Hepatocyte (in vitro differentiated cells): ENCODE data around the gene PRM3. TPM values are rescaled to one million over a fixed set of nuclear protein-coding genes. Genes with fewer than 3 reads are reported as not detected.
A peak's percentile ranks its signal among the peaks of the same experiment; 100 is the strongest.

Experiments used
- DNase-seq: peaks from one replicate; pipeline ENCODE4 v3.0.0-alpha.2; 2016; ENCODE audit warnings: low spot score
- H2AFZ ChIP-seq: fragments of 200-600 bp; sonication (generic); 2 replicates; pipeline ENCODE4 v1.6.0; 2016; ENCODE audit warnings: antibody characterized with exemption, mild to moderate bottlenecking
- H3K27ac ChIP-seq: fragments of 200-600 bp; sonication (generic); 2 replicates; pipeline ENCODE4 v1.5.1; 2016; ENCODE audit warnings: mild to moderate bottlenecking
- H3K27me3 ChIP-seq: fragments of 200-600 bp; sonication (generic); 2 replicates; pipeline ENCODE4 v1.6.1; 2016
- H3K36me3 ChIP-seq: fragments of 200-600 bp; sonication (generic); replicated peaks from 2 replicates; pipeline ENCODE4 v1.5.1; 2016; ENCODE audit warnings: low read depth; ENCODE audit not compliant: insufficient read depth
- H3K4me1 ChIP-seq: fragments of 200-600 bp; sonication (generic); 2 replicates; pipeline ENCODE4 v1.5.1; 2016; ENCODE audit warnings: mild to moderate bottlenecking, moderate library complexity; ENCODE audit not compliant: insufficient read depth
- H3K4me2 ChIP-seq: fragments of 200-600 bp; sonication (generic); 2 replicates; pipeline ENCODE4 v1.6.0; 2016
- H3K4me3 ChIP-seq: fragments of 200-600 bp; sonication (generic); 2 replicates; pipeline ENCODE4 v1.5.1; 2016; ENCODE audit warnings: mild to moderate bottlenecking
- H3K79me2 ChIP-seq: fragments of 200-600 bp; sonication (generic); 2 replicates; pipeline ENCODE4 v1.6.0; 2017; ENCODE audit warnings: mild to moderate bottlenecking
- H3K9me2 ChIP-seq: fragments of 200-600 bp; sonication (generic); replicated peaks from 2 replicates; pipeline ENCODE4 v1.6.0; 2017; ENCODE audit warnings: mild to moderate bottlenecking; ENCODE audit not compliant: insufficient read depth
- H3K9me3 ChIP-seq: fragments of 200-600 bp; sonication (generic); 2 replicates; pipeline ENCODE4 v1.5.1; 2016; ENCODE audit warnings: low read depth, mild to moderate bottlenecking
- H4K20me1 ChIP-seq: fragments of 200-600 bp; sonication (generic); 2 replicates; pipeline ENCODE4 v1.6.0; 2016; ENCODE audit warnings: mild to moderate bottlenecking; ENCODE audit not compliant: insufficient read depth, poor library complexity, severe bottlenecking
- CTCF ChIP-seq: fragments of 200-600 bp; sonication (generic); IDR thresholded peaks from 2 replicates; pipeline ENCODE4 v1.5.1; 2016; ENCODE audit warnings: antibody characterized with exemption, mild to moderate bottlenecking; ENCODE audit not compliant: poor library complexity
- EZH2 ChIP-seq: fragments of 200-600 bp; sonication (generic); IDR thresholded peaks from 2 replicates; pipeline ENCODE4 v1.6.1; 2016; ENCODE audit warnings: antibody characterized with exemption, mild to moderate bottlenecking, borderline replicate concordance
- EZH2phosphoT487 ChIP-seq: fragments of 200-600 bp; sonication (generic); IDR thresholded peaks from one replicate; pipeline ENCODE4 v1.6.1; 2018; ENCODE audit warnings: antibody characterized with exemption, mild to moderate bottlenecking, low read depth, moderate library complexity; ENCODE audit not compliant: unreplicated experiment, severe bottlenecking
- WGBS: methylation state at CpG from one replicate; pipeline ENCODE4 v1.1.6; 2016; ENCODE audit warnings: low lambda C conversion rate; ENCODE audit errors: missing lambda C conversion rate; 5-methylcytosine and 5-hydroxymethylcytosine counted together
- polyA plus RNA-seq: library from polyadenylated mRNA; unstranded; fragments of >200 nt; fragmentation: Nextera tagmentation; extraction: Ambion mirVana; gene quantifications from 2 replicates; pipeline ENCODE4 v1.2.1, GENCODE V29; 2016
- total RNA-seq: library from RNA; depleted of rRNA; stranded (reverse); fragments of >200 nt; gene quantifications from 2 replicates; pipeline ENCODE4 v1.2.3, GENCODE V29; 2014

Gene PRM3
- total and polyA plus RNA-seq, 2 experiments from 2014 or later: not detected

GRCh38 chr16:11307639-11308492, 34.4 kb upstream of the PRM3 start:
- H3K79me2 ChIP-seq: no peaks in the 10 kb centered on the region
- H3K27ac ChIP-seq: peak overlapping the region; percentile 88
- no peaks in the 10 kb centered on the region for H3K9me2 ChIP-seq
- H3K9me3 ChIP-seq: no peaks in the 10 kb centered on the region
- DNase-seq: peak; percentile 44
- no peak overlapping the region for H3K4me2 ChIP-seq
- WGBS: 77% methylated on average over 21 of the region's 21 CpGs
- H3K36me3 ChIP-seq: no peaks in the 10 kb centered on the region
- TF ChIP-seq EZH2phosphoT487 (no peak), EZH2 (no peak), CTCF (no peak)
- H3K4me3 ChIP-seq: no peak overlapping the region
- H3K4me1 ChIP-seq: peaks cover 30% of the 10 kb centered on the region
- no peaks in the 10 kb centered on the region for H3K27me3 ChIP-seq
- no peak overlapping the region for H2AFZ ChIP-seq
- H4K20me1 ChIP-seq: no peaks in the 10 kb centered on the region

- no peaks in the 10 kb centered on the region for H3K9me3 ChIP-seq
- no peak overlapping the region for H3K4me3 ChIP-seq
- no peaks in the 10 kb centered on the region for H3K36me3 ChIP-seq
- H3K4me1 ChIP-seq: peaks cover 30% of the 10 kb centered on the region
- 85% methylated on average over 7 of the region's 7 CpGs for WGBS
- peak; percentile 42 for DNase-seq
- no peaks in the 10 kb centered on the region for H3K9me2 ChIP-seq
- no peaks in the 10 kb centered on the region for H4K20me1 ChIP-seq
- TF ChIP-seq EZH2phosphoT487 (no peak), EZH2 (no peak), CTCF (no peak)
- no peak overlapping the region for H2AFZ ChIP-seq
- H3K79me2 ChIP-seq: no peaks in the 10 kb centered on the region
- H3K27ac ChIP-seq: peak overlapping the region; percentile 88
- H3K27me3 ChIP-seq: no peaks in the 10 kb centered on the region
- no peak overlapping the region for H3K4me2 ChIP-seq
These were observed 33.7 kb upstream of the PRM3 start for GRCh38 chr16:11306997-11307638.

- TF ChIP-seq CTCF: no peak
- TF ChIP-seq EZH2phosphoT487: no peak
- TF ChIP-seq EZH2: no peak
- Histone ChIP-seq H2AFZ (no peak overlapping the region), H3K4me1 (peaks cover 30% of the 10 kb centered on the region), H3K79me2 (no peaks in the 10 kb centered on the region), H3K4me3 (no peak overlapping the region), H3K4me2 (no peak overlapping the region), H3K36me3 (no peaks in the 10 kb centered on the region), H3K27ac (no peak overlapping the region), H3K9me2 (no peaks in the 10 kb centered on the region), H3K9me3 (no peaks in the 10 kb centered on the region), H3K27me3 (no peaks in the 10 kb centered on the region), H4K20me1 (no peaks in the 10 kb centered on the region)
- 87% methylated on average over 8 of the region's 8 CpGs for WGBS
- DNase-seq: no peak
These were observed 33.0 kb upstream of the PRM3 start for GRCh38 chr16:11306381-11306780.
